ENCODE results near the gene ARHGAP4. TPM values are rescaled to one million over a fixed set of nuclear protein-coding genes. Genes with fewer than 3 reads are reported as not detected.

The ARHGAP4 gene
- polyA plus RNA-seq, 3 donors = 51.5 to 508 (median 64.4) TPM

- no peak overlapping the region for H3K27ac ChIP-seq (ENCODE audit: low read depth in 1 of 2, low read length in 2 of 2)
- no peaks in the 10 kb centered on the region for H3K79me2 ChIP-seq (ENCODE audit: insufficient read depth, low read length)
- H3K4me2 ChIP-seq (replicated peaks; ENCODE audit: extremely low read depth, low read length, poor library complexity, severe bottlenecking) = no peak overlapping the region
- Mint-ChIP-seq H3K4me1 (no peaks in the 10 kb centered on the region), H3K9me3 (peaks cover 0 to 10% (median 0%) of the 10 kb centered on the region in 7 donors), H3K27ac (no peak overlapping the region), H3K4me3 (no peak overlapping the region), H3K27me3 (ENCODE audit: low read depth in 3 of 3) (peaks cover 8 to 34% (median 13%) of the 10 kb centered on the region in 3 donors), H3K36me3 (no peaks in the 10 kb centered on the region)
- WGBS (ENCODE audit: insufficient coverage) = 61% methylated on average over 5 of the region's 22 CpGs
- no peaks in the 10 kb centered on the region for H3K36me3 ChIP-seq (replicated peaks in 1 of 2; ENCODE audit: control insufficient read depth in 1 of 2, insufficient read depth in 2 of 2, low read length in 2 of 2)
- DNase-seq = no peak
- TF ChIP-seq, protein P1, sequence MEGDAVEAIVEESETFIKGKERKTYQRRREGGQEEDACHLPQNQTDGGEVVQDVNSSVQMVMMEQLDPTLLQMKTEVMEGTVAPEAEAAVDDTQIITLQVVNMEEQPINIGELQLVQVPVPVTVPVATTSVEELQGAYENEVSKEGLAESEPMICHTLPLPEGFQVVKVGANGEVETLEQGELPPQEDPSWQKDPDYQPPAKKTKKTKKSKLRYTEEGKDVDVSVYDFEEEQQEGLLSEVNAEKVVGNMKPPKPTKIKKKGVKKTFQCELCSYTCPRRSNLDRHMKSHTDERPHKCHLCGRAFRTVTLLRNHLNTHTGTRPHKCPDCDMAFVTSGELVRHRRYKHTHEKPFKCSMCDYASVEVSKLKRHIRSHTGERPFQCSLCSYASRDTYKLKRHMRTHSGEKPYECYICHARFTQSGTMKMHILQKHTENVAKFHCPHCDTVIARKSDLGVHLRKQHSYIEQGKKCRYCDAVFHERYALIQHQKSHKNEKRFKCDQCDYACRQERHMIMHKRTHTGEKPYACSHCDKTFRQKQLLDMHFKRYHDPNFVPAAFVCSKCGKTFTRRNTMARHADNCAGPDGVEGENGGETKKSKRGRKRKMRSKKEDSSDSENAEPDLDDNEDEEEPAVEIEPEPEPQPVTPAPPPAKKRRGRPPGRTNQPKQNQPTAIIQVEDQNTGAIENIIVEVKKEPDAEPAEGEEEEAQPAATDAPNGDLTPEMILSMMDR (IDR thresholded peaks at IDR 0.05) = no peak
- H3K9ac ChIP-seq (ENCODE audit: insufficient read depth, low read length, poor library complexity, severe bottlenecking) = no peak overlapping the region
- no peak overlapping the region for H2AFZ ChIP-seq (ENCODE audit: insufficient read depth, low read depth, low read length, poor library complexity, severe bottlenecking)
- H4K20me1 ChIP-seq (ENCODE audit: insufficient read depth, low read length) = no peaks in the 10 kb centered on the region
- H3K4me1 ChIP-seq (ENCODE audit: control insufficient read depth in 1 of 2, insufficient read depth in 2 of 2, low read length in 2 of 2) = no peaks in the 10 kb centered on the region
- no peak overlapping the region for H3K4me3 ChIP-seq (replicated peaks in 1 of 3; ENCODE audit: low read depth in 2 of 3, low read length in 3 of 3)
- intact Hi-C loops (cut with micrococcal nuclease) = no loop called here
- no peaks in the 10 kb centered on the region for H3K27me3 ChIP-seq (ENCODE audit: control insufficient read depth in 2 of 2, insufficient read depth in 2 of 2, low read length in 2 of 2)
- no peaks in the 10 kb centered on the region for H3K9me3 ChIP-seq (replicated peaks in 1 of 2; ENCODE audit: control insufficient read depth in 1 of 2, insufficient read depth in 1 of 2, low read length in 2 of 2)
These were observed 59.6 kb downstream of the ARHGAP4 start for GRCh38 chrX:153866302-153867019.

- DNase-seq = no peak
- Histone ChIP-seq H3K27me3 (ENCODE audit: control insufficient read depth in 2 of 2, insufficient read depth in 2 of 2, low read length in 2 of 2) (no peaks in the 10 kb centered on the region), H3K9me3 (replicated peaks in 1 of 2; ENCODE audit: control insufficient read depth in 1 of 2, insufficient read depth in 1 of 2, low read length in 2 of 2) (no peaks in the 10 kb centered on the region), H3K4me1 (ENCODE audit: control insufficient read depth in 1 of 2, insufficient read depth in 2 of 2, low read length in 2 of 2) (no peaks in the 10 kb centered on the region), H3K79me2 (ENCODE audit: insufficient read depth, low read length) (no peaks in the 10 kb centered on the region), H3K4me2 (replicated peaks; ENCODE audit: extremely low read depth, low read length, poor library complexity, severe bottlenecking) (no peak overlapping the region), H3K27ac (ENCODE audit: low read depth in 1 of 2, low read length in 2 of 2) (no peak overlapping the region), H2AFZ (ENCODE audit: insufficient read depth, low read depth, low read length, poor library complexity, severe bottlenecking) (no peak overlapping the region), H3K36me3 (replicated peaks in 1 of 2; ENCODE audit: control insufficient read depth in 1 of 2, insufficient read depth in 2 of 2, low read length in 2 of 2) (no peaks in the 10 kb centered on the region), H4K20me1 (ENCODE audit: insufficient read depth, low read length) (no peaks in the 10 kb centered on the region), H3K9ac (ENCODE audit: insufficient read depth, low read length, poor library complexity, severe bottlenecking) (no peak overlapping the region), H3K4me3 (replicated peaks in 1 of 3; ENCODE audit: low read depth in 2 of 3, low read length in 3 of 3) (no peak overlapping the region)
- no peak overlapping the region for H3K27ac Mint-ChIP-seq
- TF ChIP-seq, protein P1 (IDR thresholded peaks at IDR 0.05) = no peak
- no peaks in the 10 kb centered on the region for H3K36me3 Mint-ChIP-seq
- no peaks in the 10 kb centered on the region for H3K4me1 Mint-ChIP-seq
- peaks cover 0 to 9% (median 0%) of the 10 kb centered on the region in 7 donors for H3K9me3 Mint-ChIP-seq
- H3K27me3 Mint-ChIP-seq (ENCODE audit: low read depth in 3 of 3) = peaks cover 6 to 36% (median 8%) of the 10 kb centered on the region in 3 donors
- no CpG with 5 or more reads among the region's 9 CpGs for WGBS (ENCODE audit: insufficient coverage)
- H3K4me3 Mint-ChIP-seq = no peak overlapping the region
- intact Hi-C loops (cut with micrococcal nuclease) = no loop called here
These were observed 60.4 kb downstream of the ARHGAP4 start for GRCh38 chrX:153865685-153866084.
